A673 (cell line): ENCODE measurements around the gene TP53BP1. TPM values are rescaled to one million over a fixed set of nuclear protein-coding genes. Genes with fewer than 3 reads are reported as not detected.

Experiments
- BruUV-seq: library from RNA; stranded (reverse); fragments of 400-500 nt; replicated peaks from 2 replicates; lab custom pipeline; 2021; lab: Mats Ljungman, UMichigan
- CTCF ChIA-PET: fragments of 300-600 bp; sonication (Branson Sonifier 250); formaldehyde crosslinking; loops from one replicate; lab custom pipeline; 2022; ENCODE audit warnings: antibody characterized with exemption; lab: Charles Lee
- POLR2A ChIA-PET: fragments of 300-600 bp; sonication (Branson Sonifier 250); formaldehyde crosslinking; loops from one replicate; lab custom pipeline; 2022; ENCODE audit warnings: antibody characterized with exemption; ENCODE audit not compliant: low non-redundant PET; lab: Charles Lee
- DNase-seq: peaks from one replicate; pipeline ENCODE4 v3.0.0-alpha.2; 2015; ENCODE audit warnings: low spot score
- H3K27ac ChIP-seq: fragments of 200-600 bp; sonication (generic); 2 replicates; pipeline ENCODE4 v1.5.1; 2016; ENCODE audit warnings: mixed run types, low read depth, mild to moderate bottlenecking, mixed read lengths, antibody characterized with exemption, low read length; ENCODE audit not compliant: poor library complexity, severe bottlenecking
- H3K27me3 ChIP-seq: fragments of 200-600 bp; sonication (generic); replicated peaks from 2 replicates; pipeline ENCODE4 v1.6.1; 2017; ENCODE audit warnings: mixed run types, low read depth, mild to moderate bottlenecking, mixed read lengths, antibody characterized with exemption, low read length; ENCODE audit not compliant: insufficient read depth, poor library complexity
- H3K36me3 ChIP-seq: fragments of 200-600 bp; sonication (generic); 2 replicates; pipeline ENCODE4 v1.6.1; 2016; ENCODE audit warnings: mixed run types, mild to moderate bottlenecking, mixed read lengths, antibody characterized with exemption, low read length; ENCODE audit not compliant: insufficient read depth, poor library complexity, severe bottlenecking
- H3K4me1 ChIP-seq: fragments of 200-600 bp; sonication (generic); 2 replicates; pipeline ENCODE4 v1.6.1; 2017; ENCODE audit warnings: mixed run types, mild to moderate bottlenecking, mixed read lengths, antibody characterized with exemption, low read length; ENCODE audit not compliant: insufficient read depth, poor library complexity, severe bottlenecking
- H3K4me3 ChIP-seq: fragments of 200-600 bp; sonication (generic); 2 replicates; pipeline ENCODE4 v1.5.1; 2016; ENCODE audit warnings: low read depth, mixed run types, mild to moderate bottlenecking, mixed read lengths, low read length; ENCODE audit not compliant: poor library complexity, severe bottlenecking
- H3K9me3 ChIP-seq: fragments of 200-600 bp; sonication (generic); 2 replicates; pipeline ENCODE4 v1.6.1; 2016; ENCODE audit warnings: mixed run types, low read depth, mild to moderate bottlenecking, mixed read lengths, antibody characterized with exemption, low read length; ENCODE audit not compliant: poor library complexity, severe bottlenecking
- CTCF ChIP-seq: fragments of 300-800, 200-600 bp; sonication (generic); conservative IDR thresholded peaks from 2 replicates; pipeline ENCODE4 v1.5.1; 2017; ENCODE audit warnings: low read depth, mild to moderate bottlenecking, antibody characterized with exemption, low read length, moderate library complexity, mixed read lengths
- EZH2 ChIP-seq: fragments of 200-600 bp; sonication (generic); IDR thresholded peaks from 2 replicates; pipeline ENCODE4 v1.6.1; 2017; ENCODE audit warnings: borderline replicate concordance, low read depth, mild to moderate bottlenecking, mixed read lengths, antibody characterized with exemption, low read length; ENCODE audit not compliant: poor library complexity, severe bottlenecking
- intact Hi-C: fragments of 100-400 bp; cut with micrococcal nuclease; formaldehyde crosslinking; loops from one replicate; pipeline ENCODE4 v1.10.0; 2022; ENCODE audit not compliant: unreplicated experiment
- total RNA-seq: library from RNA; stranded (reverse); gene quantifications from 2 replicates; pipeline ENCODE4 v1.2.3, GENCODE V29; 2021

The TP53BP1 gene
- total RNA-seq, 1 experiment from 2014 or later: 66.0 TPM

- Histone ChIP-seq H3K36me3 (peaks cover 67% of the 10 kb centered on the region), H3K4me3 (no peak overlapping the region), H3K4me1 (no peaks in the 10 kb centered on the region), H3K27me3 (no peaks in the 10 kb centered on the region), H3K9me3 (no peaks in the 10 kb centered on the region), H3K27ac (no peak overlapping the region)
- BruUV-seq: no TSS peak
- TF ChIP-seq CTCF (no peak), EZH2 (no peak)
- POLR2A ChIA-PET: no interaction called here
- no peak for DNase-seq
- intact Hi-C loops: no loop called here
- CTCF ChIA-PET: no interaction called here
These were observed 32.2 kb upstream of the TP53BP1 start for GRCh38 chr15:43525131-43525530.

- Histone ChIP-seq H3K27me3 (no peaks in the 10 kb centered on the region), H3K27ac (no peak overlapping the region), H3K4me1 (no peaks in the 10 kb centered on the region), H3K4me3 (no peak overlapping the region), H3K9me3 (no peaks in the 10 kb centered on the region), H3K36me3 (peaks cover 68% of the 10 kb centered on the region)
- POLR2A ChIA-PET: no interaction called here
- DNase-seq: no peak
- BruUV-seq: no TSS peak
- intact Hi-C loops: no loop called here
- CTCF ChIA-PET: no interaction called here
- TF ChIP-seq CTCF (no peak), EZH2 (no peak)
These were observed 31.4 kb upstream of the TP53BP1 start for GRCh38 chr15:43524254-43524845.

- TF ChIP-seq CTCF (no peak), EZH2 (no peak)
- ChIA-PET CTCF (no interaction called here), POLR2A (no interaction called here)
- DNase-seq: no peak
- no peak overlapping the region for H3K4me3 ChIP-seq
- no peak overlapping the region for H3K27ac ChIP-seq
- no peaks in the 10 kb centered on the region for H3K27me3 ChIP-seq
- BruUV-seq: no TSS peak
- intact Hi-C loops: no loop called here
- H3K36me3 ChIP-seq: peaks cover 68% of the 10 kb centered on the region
- H3K9me3 ChIP-seq: no peaks in the 10 kb centered on the region
- peaks cover 6% of the 10 kb centered on the region for H3K4me1 ChIP-seq
These were observed 30.7 kb upstream of the TP53BP1 start for GRCh38 chr15:43523646-43524045.
